ENCODE data around the gene SLC39A11. TPM values are rescaled to one million over a fixed set of nuclear protein-coding genes. Genes with fewer than 3 reads are reported as not detected.

Gene SLC39A11
- total RNA-seq, 1 experiment from 2014 or later = 46.4 TPM

GRCh38 chr17:72862276-72862999, 230.1 kb downstream of the SLC39A11 start:
- intact Hi-C loops (cut with micrococcal nuclease) = no loop called here
- POLR2A ChIA-PET = no interaction called here
- Histone ChIP-seq H3K36me3 (ENCODE audit: control insufficient read depth in 1 of 2, insufficient read depth in 2 of 2, low read length in 2 of 2) (no peaks in the 10 kb centered on the region), H3K9me3 (ENCODE audit: control insufficient read depth in 1 of 2, insufficient read depth in 1 of 2, low read depth in 1 of 2, low read length in 2 of 2) (no peaks in the 10 kb centered on the region), H3K27me3 (ENCODE audit: insufficient read depth, low read length) (no peaks in the 10 kb centered on the region), H3K79me2 (ENCODE audit: insufficient read depth, low read length) (no peaks in the 10 kb centered on the region), H2AFZ (ENCODE audit: low read depth, low read length, poor library complexity, severe bottlenecking) (no peak overlapping the region), H4K20me1 (ENCODE audit: insufficient read depth) (no peaks in the 10 kb centered on the region), H3K4me1 (ENCODE audit: control insufficient read depth in 1 of 2, insufficient read depth in 2 of 2, low read length in 2 of 2) (no peaks in the 10 kb centered on the region), H3K9me2 (ENCODE audit: insufficient read depth) (no peaks in the 10 kb centered on the region), H3K4me3 (replicated peaks in 1 of 2; ENCODE audit: low read depth in 1 of 2, low read length in 2 of 2) (no peak overlapping the region), H3K4me2 (ENCODE audit: low read length) (no peak overlapping the region), H3K27ac (ENCODE audit: low read depth, low read length) (no peak overlapping the region), H3K9ac (ENCODE audit: low read length) (no peak overlapping the region)
- no TSS peak for BruUV-seq (replicated peaks)
- no peak for ATAC-seq
- CTCF ChIA-PET = interaction anchor here (0.6 kb wide), 1 partner anchor 272 kb away, joined by 3 read pairs; no protein-coding TSS in a partner anchor
- DNase-seq (ENCODE audit: low read depth, low spot score) = no peak
- no peak for TF ChIP-seq REST (IDR thresholded peaks at IDR 0.05; ENCODE audit: low read depth)
- no peak for TF ChIP-seq ATF3 (IDR thresholded peaks at IDR 0.05)
- no peak for TF ChIP-seq FOSL1 (IDR thresholded peaks at IDR 0.05; ENCODE audit: low read depth)
- TF ChIP-seq CEBPB (IDR thresholded peaks at IDR 0.05; ENCODE audit: low read depth) = no peak
- no peak for TF ChIP-seq EZH2 (IDR thresholded peaks at IDR 0.05)
- TF ChIP-seq POLR2A (IDR thresholded peaks at IDR 0.05; ENCODE audit: borderline replicate concordance, extremely low read depth, insufficient read depth, insufficient read length) = no peak
- no peak for TF ChIP-seq SIN3A (IDR thresholded peaks at IDR 0.05; ENCODE audit: low read depth)
- no peak for TF ChIP-seq MAX (IDR thresholded peaks at IDR 0.05)
- TF ChIP-seq ZBTB33 (IDR thresholded peaks at IDR 0.05; ENCODE audit: extremely low read depth, insufficient replicate concordance, low read length) = no peak
- RAD21 ChIA-PET (ENCODE audit: low non-redundant PET in 1 of 2, low total read pairs in 2 of 2, uncharacterized antibody in 2 of 2, unreplicated experiment in 2 of 2) = no interaction called here
